ENCODE results near the gene LLGL1. TPM values are rescaled to one million over a fixed set of nuclear protein-coding genes. Genes with fewer than 3 reads are reported as not detected.
A peak's percentile ranks its signal among the peaks of the same experiment; 100 is the strongest.

Gene LLGL1
- total RNA-seq, 1 donor from 2014 or later: 99.3 TPM

DNA sequence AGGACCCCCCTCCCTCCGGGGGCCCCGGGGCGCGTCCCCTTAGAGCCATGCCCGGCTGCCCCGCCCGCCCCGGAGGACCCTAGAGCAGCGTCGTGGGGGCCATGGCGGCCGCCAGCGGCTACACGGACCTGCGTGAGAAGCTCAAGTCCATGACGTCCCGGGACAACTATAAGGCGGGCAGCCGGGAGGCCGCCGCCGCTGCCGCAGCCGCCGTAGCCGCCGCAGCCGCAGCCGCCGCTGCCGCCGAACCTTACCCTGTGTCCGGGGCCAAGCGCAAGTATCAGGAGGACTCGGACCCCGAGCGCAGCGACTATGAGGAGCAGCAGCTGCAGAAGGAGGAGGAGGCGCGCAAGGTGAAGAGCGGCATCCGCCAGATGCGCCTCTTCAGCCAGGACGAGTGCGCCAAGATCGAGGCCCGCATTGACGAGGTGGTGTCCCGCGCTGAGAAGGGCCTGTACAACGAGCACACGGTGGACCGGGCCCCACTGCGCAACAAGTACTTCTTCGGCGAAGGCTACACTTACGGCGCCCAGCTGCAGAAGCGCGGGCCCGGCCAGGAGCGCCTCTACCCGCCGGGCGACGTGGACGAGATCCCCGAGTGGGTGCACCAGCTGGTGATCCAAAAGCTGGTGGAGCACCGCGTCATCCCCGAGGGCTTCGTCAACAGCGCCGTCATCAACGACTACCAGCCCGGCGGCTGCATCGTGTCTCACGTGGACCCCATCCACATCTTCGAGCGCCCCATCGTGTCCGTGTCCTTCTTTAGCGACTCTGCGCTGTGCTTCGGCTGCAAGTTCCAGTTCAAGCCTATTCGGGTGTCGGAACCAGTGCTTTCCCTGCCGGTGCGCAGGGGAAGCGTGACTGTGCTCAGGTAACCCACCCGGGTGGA is 41.0 kb upstream of the LLGL1 start:
- H3K36me3 Mint-ChIP-seq (ENCODE audit: low read depth): peaks cover 7% of the 10 kb centered on the region
- TF ChIP-seq, protein P1, sequence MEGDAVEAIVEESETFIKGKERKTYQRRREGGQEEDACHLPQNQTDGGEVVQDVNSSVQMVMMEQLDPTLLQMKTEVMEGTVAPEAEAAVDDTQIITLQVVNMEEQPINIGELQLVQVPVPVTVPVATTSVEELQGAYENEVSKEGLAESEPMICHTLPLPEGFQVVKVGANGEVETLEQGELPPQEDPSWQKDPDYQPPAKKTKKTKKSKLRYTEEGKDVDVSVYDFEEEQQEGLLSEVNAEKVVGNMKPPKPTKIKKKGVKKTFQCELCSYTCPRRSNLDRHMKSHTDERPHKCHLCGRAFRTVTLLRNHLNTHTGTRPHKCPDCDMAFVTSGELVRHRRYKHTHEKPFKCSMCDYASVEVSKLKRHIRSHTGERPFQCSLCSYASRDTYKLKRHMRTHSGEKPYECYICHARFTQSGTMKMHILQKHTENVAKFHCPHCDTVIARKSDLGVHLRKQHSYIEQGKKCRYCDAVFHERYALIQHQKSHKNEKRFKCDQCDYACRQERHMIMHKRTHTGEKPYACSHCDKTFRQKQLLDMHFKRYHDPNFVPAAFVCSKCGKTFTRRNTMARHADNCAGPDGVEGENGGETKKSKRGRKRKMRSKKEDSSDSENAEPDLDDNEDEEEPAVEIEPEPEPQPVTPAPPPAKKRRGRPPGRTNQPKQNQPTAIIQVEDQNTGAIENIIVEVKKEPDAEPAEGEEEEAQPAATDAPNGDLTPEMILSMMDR (conservative IDR thresholded peaks at IDR 0.05): no peak
- peaks cover 3% of the 10 kb centered on the region for H3K27me3 Mint-ChIP-seq (ENCODE audit: low read depth)
- peaks cover 58% of the 10 kb centered on the region for H3K4me1 Mint-ChIP-seq
- no peaks in the 10 kb centered on the region for H3K9me3 Mint-ChIP-seq
- peak overlapping the region; percentile 98 for H3K4me3 Mint-ChIP-seq
- H3K27ac Mint-ChIP-seq (ENCODE audit: unreplicated experiment): peak overlapping the region; percentile 81
- no peak for DNase-seq (ENCODE audit: low read depth, low spot score)

DNA sequence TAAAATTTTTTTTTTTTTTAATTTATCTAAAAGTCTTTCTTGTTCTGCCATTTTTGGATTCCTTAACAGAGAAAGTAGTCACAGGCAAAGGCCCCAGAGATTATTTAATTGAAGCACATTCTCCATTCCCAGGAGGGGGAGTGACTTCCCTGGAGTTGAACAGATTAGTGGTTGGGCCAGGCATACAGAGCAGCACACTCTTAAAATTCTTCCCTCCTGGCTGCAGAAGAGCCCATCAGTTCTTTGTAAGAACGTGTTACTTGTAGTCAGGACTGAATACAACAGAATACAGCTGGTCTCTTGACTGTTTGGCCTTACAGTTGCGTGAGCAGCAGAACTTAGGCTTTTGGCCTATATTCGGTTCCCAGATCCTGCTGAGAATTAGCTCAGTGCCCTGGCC is 40.0 kb upstream of the LLGL1 start:
- TF ChIP-seq, protein P1 (conservative IDR thresholded peaks at IDR 0.05): no peak
- Mint-ChIP-seq H3K4me3 (peak overlapping the region; percentile 98), H3K27ac (ENCODE audit: unreplicated experiment) (no peak overlapping the region), H3K27me3 (ENCODE audit: low read depth) (peaks cover 3% of the 10 kb centered on the region), H3K9me3 (no peaks in the 10 kb centered on the region), H3K36me3 (ENCODE audit: low read depth) (peaks cover 11% of the 10 kb centered on the region), H3K4me1 (peaks cover 61% of the 10 kb centered on the region)
- DNase-seq (ENCODE audit: low read depth, low spot score): no peak

DNA sequence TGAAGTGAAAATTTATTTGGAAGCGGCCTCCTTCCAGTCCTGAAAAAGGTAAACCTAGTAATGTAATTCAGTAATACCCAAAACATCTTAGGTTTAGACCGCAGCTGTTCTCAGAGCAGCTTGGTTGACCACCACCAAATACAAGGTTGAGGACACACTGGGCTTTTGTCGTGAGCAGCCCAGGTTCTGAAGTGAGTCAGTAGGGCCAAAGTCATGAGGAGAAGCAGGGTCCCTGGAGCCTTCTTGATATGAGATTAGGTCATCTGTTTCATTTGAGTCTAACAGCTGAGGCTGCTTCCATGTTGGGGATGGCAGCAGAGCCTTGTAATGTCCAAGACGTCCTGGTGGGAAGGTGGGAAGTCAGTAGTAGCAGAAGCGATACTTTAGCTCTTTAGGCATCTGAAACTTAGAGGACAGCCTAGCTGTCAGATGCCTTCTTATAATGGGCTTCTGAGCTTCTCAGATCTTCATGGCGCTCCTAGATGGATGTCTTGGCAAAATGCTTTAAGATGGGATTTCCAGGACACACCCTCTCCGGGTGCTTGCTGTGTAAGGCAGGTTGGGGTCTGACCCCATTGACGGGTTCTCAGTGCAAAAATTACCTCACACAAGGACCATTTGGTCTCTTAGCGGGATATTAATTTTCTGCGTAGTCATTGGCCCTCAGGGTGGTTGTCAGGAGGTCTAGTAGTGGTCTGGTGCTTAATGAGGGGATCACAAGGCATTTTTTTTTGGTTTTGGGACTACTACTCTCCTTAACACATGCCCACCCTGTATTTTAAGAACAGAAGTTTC is 39.4 kb upstream of the LLGL1 start:
- H3K9me3 Mint-ChIP-seq: no peaks in the 10 kb centered on the region
- no peak for DNase-seq (ENCODE audit: low read depth, low spot score)
- TF ChIP-seq, protein P1 (conservative IDR thresholded peaks at IDR 0.05): no peak
- H3K4me1 Mint-ChIP-seq: peaks cover 67% of the 10 kb centered on the region
- H3K4me3 Mint-ChIP-seq: peak overlapping the region; percentile 98
- no peak overlapping the region for H3K27ac Mint-ChIP-seq (ENCODE audit: unreplicated experiment)
- peaks cover 11% of the 10 kb centered on the region for H3K36me3 Mint-ChIP-seq (ENCODE audit: low read depth)
- peaks cover 3% of the 10 kb centered on the region for H3K27me3 Mint-ChIP-seq (ENCODE audit: low read depth)

DNA sequence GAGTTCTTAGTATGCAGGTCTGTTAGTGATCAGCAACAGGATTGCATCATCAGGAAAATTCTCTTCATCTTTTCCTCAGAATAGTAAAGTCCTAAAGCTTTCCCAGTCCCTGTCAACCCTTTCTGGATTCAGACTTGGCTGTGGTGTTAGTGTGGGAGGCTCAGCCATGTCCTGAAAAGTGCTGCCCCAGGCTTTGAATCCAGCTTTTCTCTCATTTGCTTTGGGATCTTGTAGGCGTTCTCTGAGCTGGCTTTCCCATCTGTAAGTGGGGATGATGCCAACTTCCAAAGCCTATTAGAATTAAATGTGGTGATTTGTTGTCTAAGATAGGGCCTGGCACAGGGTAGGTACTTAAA is 38.8 kb upstream of the LLGL1 start:
- no peak overlapping the region for H3K27ac Mint-ChIP-seq (ENCODE audit: unreplicated experiment)

DNA sequence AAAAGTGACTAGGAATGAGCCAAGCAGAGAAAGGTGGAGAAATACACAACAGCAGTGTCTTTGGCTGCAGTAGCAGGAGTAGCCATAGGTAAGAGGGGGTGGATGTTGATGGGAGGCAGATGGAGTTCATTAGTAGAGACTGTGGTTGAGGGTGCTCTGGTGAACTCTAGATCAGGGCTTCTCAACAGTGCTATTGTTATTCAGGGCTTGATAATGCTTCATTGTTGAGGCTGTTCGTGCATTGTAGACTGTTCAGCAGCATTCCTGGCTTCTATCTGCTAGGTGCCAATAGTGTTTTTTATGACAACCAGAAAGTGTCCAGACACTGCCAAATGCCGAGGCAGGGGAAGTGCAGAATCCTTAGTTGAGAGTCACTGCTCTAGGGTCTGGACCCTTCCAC is 38.2 kb upstream of the LLGL1 start:
- no peak for DNase-seq (ENCODE audit: low read depth, low spot score)
- TF ChIP-seq, protein P1 (conservative IDR thresholded peaks at IDR 0.05): no peak
- H3K9me3 Mint-ChIP-seq: no peaks in the 10 kb centered on the region
- peaks cover 14% of the 10 kb centered on the region for H3K36me3 Mint-ChIP-seq (ENCODE audit: low read depth)
- peaks cover 3% of the 10 kb centered on the region for H3K27me3 Mint-ChIP-seq (ENCODE audit: low read depth)
- H3K4me3 Mint-ChIP-seq: peak overlapping the region; percentile 98
- peaks cover 68% of the 10 kb centered on the region for H3K4me1 Mint-ChIP-seq
- H3K27ac Mint-ChIP-seq (ENCODE audit: unreplicated experiment): peak overlapping the region; percentile 54

More for the DNA sequence above, 38.8 kb upstream of the LLGL1 start:
- Mint-ChIP-seq H3K4me1 (peaks cover 72% of the 10 kb centered on the region), H3K4me3 (peak overlapping the region; percentile 98), H3K9me3 (no peaks in the 10 kb centered on the region), H3K36me3 (ENCODE audit: low read depth) (peaks cover 14% of the 10 kb centered on the region), H3K27me3 (ENCODE audit: low read depth) (peaks cover 3% of the 10 kb centered on the region)
- TF ChIP-seq, protein P1 (conservative IDR thresholded peaks at IDR 0.05): no peak
- no peak for DNase-seq (ENCODE audit: low read depth, low spot score)

Measured in neural crest cell (in vitro differentiated cells).